Spleen (tissue), 7 donors: ENCODE measurements around the gene ANKFN1.

Experiments used
- CTCF ChIP-seq, 11 experiments: fragments of 200-600 bp in 7 of 11; fragments of 450-650 bp in 4 of 11; sonication (generic) in 4 of 11; IDR thresholded peaks in 8 of 11; conservative IDR thresholded peaks in 3 of 11; 1 replicate in 7 of 11; 2 replicates in 4 of 11; pipeline versions ENCODE4 v1.4.0 to v1.8.0; 2016 to 2021; ENCODE audit warnings: antibody characterized with exemption in 11 of 11, inconsistent platforms in 4 of 11, mild to moderate bottlenecking in 1 of 11
- POLR2A ChIP-seq, 3 donors: fragments of 450-650 bp; IDR thresholded peaks; one replicate each; pipeline ENCODE4 v1.5.1; 2017; ENCODE audit warnings: antibody characterized with exemption in 3 of 3, mild to moderate bottlenecking in 1 of 3
- donor health status: DM: no; HTN: no; CAD: no; lungs with moderate emphysema.
- donor health status: DM: no; HTN: no; CAD: no.
- donor health status: DM: no; HTN: no; CAD: no.

GRCh38 chr17:56284482-56284881 lies 131.2 kb downstream of the ANKFN1 start:
- TF ChIP-seq CTCF (IDR thresholded peaks at IDR 0.05 in 8 of 11, conservative IDR thresholded peaks at IDR 0.05 in 3 of 11) (no peak), POLR2A (IDR thresholded peaks at IDR 0.05) (no peak)
